ENCODE measurements around the gene LRRC14B.

Gene LRRC14B

DNA sequence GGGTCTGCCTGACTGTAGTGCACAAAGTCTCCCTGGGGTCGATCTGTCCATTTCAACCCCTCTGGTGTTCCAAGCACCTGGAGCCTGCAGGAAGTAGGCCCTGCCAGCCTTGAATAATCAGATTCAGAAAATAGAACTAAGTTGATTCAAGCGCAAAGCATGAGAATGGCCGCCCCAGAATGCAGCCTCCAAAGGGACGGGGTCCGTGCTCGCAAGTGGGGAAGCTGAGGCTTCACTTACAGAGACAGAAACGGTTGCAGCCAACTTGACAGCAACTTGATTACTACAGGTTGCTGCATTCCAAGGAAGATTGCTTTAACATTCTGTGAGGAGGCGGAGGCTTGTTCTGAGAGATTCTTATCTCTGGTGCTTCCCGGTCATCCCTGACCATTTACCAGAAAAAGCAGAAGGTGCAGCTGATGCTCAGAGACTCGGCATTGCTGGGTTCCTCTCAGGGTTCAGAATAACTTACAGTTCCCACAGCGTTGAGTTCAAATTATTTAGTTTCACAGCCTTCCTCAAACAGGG lies 14.9 kb upstream of the LRRC14B start:
- DNase-seq = no peak

DNA sequence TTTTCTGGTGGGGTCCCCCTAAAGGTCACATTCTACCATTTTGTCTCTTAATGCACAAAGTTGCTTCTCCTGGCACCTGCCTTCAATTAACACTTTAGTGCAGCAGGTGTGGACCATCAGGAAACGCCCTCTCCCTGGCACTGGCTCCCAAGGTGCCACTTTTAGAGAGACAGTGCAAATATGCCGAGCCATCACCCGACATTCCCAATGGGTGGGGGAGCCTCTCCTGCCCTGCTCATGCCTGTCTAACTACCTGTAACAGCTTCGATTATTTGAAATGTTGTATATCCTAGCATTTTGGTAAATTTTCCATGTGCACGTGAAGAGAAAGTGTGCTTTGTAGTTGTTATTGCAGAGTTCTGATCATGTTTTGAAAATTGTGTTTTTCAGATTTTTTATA lies 13.2 kb upstream of the LRRC14B start:
- no peak for DNase-seq

DNA sequence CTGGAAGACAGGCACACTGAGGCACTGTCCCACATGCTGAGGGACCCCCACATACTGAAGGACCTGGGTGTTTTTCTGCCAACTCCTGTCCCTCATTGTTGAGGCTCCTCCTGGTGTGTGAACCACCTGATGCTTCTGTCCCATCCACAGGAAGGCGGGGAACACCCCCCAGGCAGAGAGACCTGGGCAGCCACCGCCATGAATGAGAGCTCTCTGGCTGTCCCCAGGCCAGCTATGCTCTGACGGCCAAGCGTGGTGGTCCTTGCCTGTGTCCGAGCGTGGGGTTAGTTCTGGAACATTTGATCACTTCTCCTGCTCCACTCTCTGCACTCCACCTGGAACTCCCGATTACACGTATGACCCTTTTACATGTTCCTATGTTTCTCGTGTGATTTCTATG lies 11.9 kb upstream of the LRRC14B start:
- no peak for DNase-seq

DNA sequence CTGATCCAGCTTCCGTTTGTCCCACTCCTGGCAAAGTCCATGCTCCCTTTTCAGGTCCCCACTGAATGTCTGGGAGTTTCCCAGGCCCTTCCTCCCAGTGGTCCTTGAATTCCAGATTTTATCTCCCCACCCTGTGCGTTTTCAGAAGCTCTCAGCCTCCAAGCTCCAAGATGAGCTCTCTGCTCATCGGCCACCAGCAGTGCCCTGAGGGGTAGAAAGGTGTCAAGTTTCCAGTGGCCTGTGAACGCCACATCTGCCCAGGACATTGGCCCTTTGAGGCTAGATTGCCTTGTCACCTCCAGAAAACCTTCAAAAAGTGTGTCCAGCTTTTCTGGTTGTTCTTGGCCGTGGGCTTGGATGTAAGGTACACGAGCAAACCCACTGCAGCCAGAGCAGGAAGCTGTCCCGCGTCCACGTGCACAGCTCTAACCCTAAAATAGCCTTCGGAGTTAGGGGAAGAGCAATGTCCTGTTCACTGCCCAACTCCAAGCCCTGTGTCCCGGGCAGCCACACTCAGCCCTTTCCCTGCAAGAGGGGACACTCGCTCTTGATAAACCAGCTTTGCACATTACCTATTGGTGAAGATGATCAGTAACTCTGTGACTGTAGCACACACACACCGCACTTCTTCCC lies 10.9 kb upstream of the LRRC14B start:
- no peak for DNase-seq

DNA sequence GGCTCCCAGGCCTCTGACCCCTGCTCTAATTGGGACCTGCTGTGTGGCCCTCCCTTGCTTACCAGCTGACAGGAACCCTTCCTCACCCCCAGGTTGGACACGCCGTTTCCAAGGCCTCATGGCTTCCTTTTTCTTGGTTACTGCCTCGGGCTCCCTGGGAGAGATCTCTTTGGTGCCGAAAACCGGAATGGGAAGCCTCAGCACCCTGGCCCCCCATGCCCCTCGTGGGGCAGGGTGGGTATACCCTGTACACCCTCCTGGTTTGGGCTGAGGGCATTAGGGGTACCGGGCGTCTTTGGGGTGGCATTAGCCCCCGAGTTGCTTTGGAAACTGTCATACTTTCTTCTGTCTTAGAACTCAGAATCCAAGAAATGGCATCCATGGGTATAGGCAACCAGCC lies 10.1 kb upstream of the LRRC14B start:
- DNase-seq = no peak

DNA sequence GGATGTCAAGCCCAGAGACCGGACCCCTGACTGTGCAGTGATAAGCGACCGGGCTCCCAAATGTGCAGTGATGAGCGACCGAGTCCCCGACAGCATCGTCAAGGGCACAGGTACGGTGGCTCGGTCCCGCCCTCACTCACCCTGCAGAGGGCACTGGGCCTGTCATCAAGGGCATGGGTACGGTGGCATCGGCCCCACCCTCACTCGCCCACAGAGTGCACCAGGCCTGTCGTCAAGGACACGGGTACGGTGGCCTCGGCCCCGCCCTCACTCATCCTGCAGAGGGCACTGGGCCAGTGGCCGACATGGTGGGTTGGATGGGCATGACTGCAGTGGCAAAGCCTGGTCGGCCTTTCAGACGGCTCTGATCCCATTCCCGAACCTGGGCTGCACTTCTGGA lies 9.7 kb upstream of the LRRC14B start:
- DNase-seq = no peak

DNA sequence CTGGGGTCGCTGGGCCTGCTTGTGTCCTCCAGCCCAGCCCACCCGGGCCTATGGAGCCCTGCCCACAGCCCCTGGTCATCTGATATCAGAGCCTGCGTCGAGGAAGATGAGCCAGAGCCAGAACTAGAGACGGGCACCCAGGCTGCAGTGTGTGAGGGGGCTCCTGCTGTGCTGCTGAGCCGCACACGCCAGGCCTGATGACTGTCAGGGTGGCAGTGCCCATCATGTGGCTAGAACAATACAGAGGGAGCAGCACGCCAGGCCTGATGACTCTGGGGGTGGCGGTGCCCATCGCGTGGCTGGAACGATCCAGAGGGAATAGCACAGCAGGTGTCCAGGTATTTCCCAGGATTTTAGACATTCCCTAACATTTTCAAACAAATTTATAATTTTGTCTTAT lies 9.2 kb upstream of the LRRC14B start:
- no peak for DNase-seq

DNA sequence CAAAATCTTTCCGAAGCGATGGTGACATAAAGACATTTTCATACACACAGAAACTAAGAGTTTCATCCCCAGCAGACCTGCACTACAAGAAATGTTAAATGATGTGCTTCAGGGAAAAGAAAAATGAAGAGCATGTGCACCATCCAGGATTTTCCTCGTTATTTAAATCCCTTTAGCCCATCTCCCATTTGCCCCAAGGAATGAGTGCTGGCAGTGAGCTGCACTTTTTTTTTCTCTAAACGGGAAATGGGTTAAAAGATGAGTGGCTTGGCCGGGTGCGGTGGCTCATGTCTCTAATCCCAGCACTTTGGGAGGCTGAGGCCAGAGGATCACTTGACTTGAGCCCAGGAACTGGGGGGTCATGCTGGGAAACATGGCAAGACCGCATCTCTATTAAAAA lies 6.8 kb upstream of the LRRC14B start:
- no peak for DNase-seq

DNA sequence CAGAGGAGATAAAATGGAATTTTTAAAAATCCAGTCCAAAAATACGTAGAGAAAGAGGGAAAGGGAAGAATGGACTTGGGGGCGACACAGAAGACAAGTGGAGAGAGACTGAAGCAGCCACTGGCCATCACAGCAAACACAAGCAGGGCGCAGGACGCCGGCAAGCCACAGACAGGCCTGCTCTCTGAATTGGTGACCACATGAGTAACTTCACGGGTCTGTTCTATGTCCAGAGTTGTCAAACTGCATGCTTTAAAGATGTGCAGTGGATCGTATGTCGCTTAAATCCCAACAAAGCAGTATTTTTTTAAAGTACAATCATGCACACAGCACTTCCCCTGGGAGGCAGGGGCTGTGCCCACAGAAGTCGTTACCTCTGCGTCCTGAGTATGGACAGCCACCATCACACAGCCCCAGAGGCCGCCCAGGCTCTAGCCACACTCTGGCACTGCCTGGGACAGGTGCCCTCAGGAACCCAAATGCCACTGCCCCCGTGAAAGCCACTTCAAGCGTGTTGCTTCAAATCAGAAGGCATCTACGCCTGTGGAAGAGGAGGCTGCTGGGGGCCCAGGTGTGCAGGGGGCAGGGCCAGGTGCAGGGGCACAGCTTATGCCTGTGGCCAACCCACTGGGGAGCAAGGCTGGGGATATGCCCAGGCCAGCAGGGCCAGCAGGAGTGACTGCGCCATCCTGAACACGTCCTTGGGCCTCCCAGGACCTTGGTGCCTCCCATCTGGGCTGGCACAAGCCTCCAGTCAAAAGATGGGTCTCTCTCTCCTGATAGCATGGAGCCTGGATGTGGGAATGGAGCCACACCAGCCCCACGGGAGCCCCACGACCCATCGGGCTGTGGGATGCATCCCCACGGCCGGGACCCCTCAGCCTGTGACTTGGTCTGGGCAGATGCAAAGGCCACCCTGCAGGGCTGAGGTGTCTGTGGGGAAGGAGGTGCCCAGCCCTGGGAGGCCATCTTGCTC lies 5.9 kb upstream of the LRRC14B start:
- no peak for DNase-seq

DNA sequence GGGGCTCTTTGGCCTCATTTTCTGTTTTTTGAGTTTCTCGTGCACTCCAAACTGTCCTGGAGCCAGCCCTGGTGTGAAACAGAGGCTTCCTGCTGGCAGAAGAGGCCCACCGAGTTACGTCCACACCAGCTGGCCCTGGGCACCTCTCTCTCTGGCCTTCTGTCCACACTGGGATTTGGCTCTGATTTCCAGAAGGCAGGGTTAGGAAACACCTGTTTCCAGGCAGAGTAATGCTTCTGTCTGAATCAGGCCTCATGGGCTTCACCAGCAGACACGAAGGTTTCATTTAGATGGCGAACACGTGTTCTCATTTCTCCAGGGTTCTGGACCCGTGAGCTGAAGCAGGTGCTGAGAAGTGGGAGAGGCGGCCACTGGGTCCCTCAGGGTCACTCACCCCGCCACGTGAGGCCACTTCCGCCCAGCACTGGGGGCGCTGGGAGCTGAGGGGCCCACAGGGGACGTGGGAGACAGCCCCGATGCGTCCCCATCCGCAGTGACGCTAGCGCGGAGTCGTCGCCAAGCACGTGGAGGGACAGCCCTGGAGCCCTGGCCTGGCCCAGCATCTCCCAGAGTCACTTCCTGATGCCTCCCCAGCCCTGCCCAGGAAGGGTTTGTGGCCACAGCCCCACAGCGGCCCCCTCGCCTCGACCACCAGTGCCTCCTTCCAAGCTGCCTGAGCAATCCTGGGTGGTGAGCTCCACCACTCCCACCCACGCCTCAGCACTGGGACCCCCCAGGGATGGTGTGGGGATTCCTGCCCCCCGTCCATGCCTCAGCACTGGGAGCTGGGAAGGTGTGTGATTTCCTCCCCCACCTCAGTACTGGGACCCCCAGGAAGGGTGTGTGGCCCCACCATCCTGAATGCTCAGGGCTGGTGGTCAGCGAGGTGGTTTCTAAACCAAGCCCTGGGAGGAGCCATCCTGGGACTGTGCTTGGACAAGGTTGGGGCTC lies 4.9 kb upstream of the LRRC14B start:
- DNase-seq = no peak

DNA sequence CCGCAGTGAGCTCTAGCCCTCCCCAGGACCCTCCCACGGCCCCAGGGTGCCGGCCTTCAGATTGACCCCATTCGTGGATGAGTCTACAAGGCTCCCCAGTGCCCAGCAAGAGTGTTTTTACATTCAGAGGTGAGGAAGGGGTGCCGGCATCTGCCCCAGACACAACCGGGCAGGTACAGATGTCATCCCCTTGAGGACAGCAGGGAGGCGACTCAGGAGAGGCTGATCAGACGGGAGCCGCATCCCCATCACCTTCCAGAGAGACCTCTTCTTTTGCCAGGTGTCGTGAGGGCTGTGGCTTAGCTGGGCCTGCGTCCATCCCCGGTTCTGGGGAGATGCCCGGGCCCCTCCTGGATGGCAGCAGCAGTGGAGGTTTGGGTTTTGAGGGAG lies 4.3 kb upstream of the LRRC14B start:
- DNase-seq = no peak

DNA sequence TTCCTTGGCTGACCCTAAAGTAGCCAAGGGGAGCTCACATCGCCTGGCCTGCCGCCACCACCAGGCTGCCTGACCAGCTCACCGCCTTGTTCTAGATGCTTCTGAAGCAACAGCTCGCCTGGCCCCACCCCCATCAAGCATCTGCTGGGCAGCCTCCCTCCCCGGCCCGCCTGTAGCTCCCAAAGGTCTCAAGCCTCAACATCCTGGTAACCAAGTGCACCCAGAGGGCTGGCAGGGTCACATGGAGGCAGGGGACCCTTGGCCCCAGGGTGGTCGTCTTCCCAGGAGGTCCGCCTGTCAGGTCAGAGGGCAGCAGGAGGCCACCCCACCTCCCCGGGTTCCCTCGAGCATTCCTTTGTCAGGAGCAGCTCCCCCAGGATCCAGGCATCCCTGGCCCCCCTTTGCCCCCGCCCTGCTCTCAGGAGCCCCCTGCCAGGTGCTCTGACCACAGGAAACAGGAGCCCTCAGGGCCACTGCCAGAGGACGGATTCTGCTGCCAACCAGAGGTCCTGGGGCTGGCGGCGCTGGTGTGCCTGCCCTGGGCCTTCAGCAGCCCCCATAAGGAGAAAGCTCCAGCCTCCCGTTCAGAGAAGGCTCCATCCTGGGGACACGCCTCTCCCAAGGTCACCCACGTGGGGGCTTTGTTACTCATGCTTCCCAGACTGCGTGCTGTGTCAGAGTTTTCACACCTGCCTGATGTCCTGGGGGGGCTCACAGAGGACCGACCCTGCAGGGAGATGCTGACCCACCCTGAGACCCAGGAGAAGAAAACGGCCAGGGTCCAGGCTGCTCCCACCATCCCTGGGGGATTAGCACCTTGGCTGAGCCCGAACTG lies 3.5 kb upstream of the LRRC14B start:
- no peak for DNase-seq

DNA sequence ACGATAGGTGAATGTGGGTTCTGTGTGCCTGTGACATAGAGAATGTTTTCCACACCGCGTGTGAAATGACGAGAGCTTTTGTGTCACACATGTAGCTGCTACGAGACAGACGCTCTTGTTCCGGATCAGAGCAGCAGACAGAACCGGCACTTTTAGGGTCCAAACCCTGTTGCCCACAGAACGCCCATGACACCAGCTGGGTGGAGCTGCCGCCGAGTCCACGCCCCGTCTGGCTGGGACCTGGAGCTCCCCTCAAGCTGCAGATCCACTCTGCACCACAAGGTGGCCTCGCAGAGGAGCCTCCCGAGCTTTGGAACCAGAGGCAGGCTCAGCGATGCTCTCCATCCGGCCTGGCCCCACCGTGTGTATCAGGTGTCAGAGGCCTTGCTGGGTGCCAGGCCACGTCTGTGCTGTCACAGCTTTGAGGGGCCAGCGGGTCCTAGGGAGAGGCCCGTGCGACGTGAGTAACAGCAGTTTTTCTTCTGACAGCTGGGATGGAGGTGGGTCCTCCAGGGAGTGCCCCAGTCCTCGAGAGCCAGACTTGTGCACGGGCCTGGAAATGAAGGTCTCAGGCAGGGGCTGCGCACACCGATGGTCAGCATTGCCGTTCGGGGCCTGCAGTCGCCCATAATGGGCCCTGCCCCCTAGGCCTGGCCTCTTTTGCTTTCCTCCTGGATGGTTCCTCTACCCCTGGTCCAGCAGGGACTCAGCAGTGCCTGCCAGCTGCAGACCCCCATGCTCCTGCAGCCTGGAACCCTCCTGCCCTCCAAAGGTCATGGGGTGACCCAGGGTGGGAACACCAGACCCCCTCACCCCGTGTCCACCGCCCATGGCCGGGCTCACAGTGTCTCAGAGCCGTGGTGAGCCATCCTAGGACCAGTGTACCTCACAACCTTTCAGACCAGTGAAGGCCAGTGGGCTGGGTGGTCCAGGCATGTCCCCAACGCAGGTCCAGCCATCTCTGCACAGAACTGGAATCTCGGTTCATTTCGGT lies 2.5 kb upstream of the LRRC14B start:
- DNase-seq = peak; percentile 82

DNA sequence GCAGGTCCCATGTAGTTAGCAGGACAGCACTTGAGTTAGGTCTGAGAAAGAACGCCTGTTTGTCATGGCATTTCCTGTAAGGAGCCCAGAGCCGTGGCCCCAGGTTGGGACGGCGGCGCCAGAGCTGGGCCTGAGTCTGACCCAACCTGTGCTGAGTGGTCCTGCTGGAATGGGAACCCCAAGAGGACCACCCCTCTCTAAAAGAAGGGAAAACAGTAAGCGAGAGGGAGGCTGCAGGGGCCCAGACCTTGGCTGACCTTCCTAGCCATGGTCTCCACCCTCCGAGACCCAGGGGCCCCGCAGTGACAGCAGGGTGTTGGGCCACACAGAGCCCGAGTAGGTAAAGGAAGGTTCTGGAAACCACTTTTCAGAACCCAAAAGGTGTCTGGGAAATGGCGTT lies 1.8 kb upstream of the LRRC14B start:
- no peak for DNase-seq

DNA sequence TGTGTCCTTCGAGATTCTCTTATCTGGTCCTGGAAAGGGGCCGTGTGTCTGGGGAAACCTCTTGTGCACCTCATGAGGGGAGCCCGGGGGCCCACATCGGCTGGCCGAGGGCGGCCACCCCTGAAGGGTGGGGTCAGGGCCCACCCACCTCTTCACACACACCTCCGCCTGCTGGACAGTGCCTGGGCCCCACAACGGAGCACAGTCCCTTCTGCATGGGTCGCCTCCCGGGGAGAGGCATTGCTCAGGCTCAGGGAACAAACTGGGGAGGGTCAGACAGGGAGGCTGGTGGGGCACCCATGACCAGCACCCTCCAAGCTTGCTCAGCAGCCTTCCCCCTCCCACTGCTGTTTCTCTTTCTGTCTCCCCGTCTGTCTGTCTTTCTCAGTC lies 1.3 kb upstream of the LRRC14B start:
- no peak for DNase-seq

DNA sequence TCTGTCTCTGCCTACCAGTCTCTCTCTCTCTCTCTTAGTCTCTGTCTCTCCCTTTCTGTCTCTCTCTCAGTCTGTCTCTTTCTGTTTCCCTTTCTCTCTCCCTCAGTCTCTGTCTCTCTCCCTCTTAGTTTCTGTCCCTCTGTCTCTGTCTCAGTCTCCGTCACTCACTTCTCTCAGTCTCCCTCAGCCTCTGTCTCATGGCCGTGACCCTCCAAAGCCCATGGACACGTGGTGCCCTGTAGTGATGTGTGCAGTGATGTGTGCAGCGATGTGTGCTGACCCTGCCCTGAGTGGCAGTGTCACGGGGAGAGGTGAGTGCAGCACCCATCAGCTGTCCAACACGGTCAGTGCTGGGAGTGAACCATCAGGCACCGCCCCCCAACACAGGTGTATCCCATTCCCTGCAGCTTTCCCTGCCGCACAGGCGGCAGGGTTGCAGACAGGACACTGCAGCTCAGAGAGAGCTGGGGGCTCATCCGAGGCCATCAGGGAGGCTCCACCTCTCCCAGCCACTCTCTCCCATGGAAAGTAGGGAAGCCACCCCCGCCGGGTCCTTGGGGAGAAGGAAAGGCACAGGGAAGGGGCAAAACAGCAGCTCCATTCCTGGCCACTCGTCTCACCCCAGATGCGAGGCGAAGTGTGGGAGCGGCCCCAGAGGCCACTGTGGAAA lies 794 bp upstream of the LRRC14B start:
- no peak for DNase-seq

DNA sequence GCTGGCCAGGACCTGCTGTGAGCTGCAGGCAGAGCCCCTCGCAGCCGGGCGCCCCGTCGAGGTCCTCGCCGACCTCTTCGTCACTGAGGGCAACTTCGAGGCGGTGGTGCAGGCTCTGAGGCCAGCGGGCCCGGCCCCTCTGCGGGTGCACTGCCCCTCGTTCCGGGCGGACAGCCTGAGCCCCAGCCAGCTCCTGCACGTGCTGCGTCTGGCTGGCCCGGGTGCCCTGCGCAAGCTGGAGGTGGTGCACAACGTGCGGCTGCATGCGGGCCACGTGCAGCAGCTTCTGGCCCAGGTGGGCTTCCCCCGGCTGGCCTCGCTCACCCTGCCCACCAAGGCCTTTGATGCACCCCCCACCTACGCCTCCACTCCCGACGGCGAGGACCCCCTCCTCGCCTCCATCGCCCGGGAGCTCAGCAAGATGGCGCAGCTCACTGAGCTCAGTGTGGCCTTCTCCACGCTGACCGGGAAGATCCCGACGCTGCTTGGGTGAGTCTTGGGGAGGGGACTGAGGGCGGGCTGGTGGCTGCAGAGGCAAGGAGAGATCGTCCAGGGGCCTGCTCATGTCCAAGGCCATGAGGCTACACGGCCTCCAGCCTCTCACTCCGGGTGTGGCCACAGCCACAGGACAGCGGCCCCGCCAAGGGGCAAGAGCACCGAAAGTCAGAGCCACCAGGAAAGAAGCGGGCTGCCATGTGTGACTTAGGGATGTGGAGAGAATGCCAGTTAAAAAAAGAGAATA lies 825 bp downstream of the LRRC14B start:
- no peak for DNase-seq

DNA sequence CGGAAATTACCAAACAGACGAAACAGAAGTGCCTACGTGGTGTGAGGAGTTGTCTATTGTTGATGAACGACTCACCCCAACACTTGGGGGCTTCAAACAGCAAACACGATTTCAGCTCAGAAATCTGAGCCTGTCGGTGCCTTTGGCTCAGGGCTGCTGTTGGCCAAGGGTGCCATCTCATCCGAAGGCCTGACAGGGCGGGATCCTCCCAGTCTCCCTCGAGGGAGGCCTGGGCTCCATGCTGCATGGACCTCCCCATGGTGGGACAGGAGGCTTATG lies 1.3 kb downstream of the LRRC14B start:
- DNase-seq = no peak

All from fibroblast of skin of back (primary cell).